Measurements from ENCODE around the gene ALDH3B2. TPM values are rescaled to one million over a fixed set of nuclear protein-coding genes. Genes with fewer than 3 reads are reported as not detected.
"Not testable (repeated sequence)": the region's sequence is repeated elsewhere in the genome, so short reads cannot be mapped to it uniquely, and the experiment has no call there.

ALDH3B2 gene
- total RNA-seq, 1 experiment from 2014 or later: 1.8 TPM

GRCh38 chr11:67662835-67663531, 11.4 kb downstream of the ALDH3B2 start:
- no peaks in the 10 kb centered on the region for H3K36me3 ChIP-seq (ENCODE audit: insufficient read depth, low read length)
- H3K9me2 ChIP-seq (replicated peaks; ENCODE audit: insufficient read depth, low read length): no peaks in the 10 kb centered on the region
- no peak overlapping the region for H3K4me3 ChIP-seq (ENCODE audit: low read length)
- H3K79me2 ChIP-seq (ENCODE audit: low read length): no peaks in the 10 kb centered on the region
- no peak overlapping the region for H3K9ac ChIP-seq (ENCODE audit: low read length)
- no peak overlapping the region for H3K4me2 ChIP-seq (ENCODE audit: low read depth, low read length, poor library complexity, severe bottlenecking)
- no peaks in the 10 kb centered on the region for H4K20me1 ChIP-seq (ENCODE audit: insufficient read depth, low read depth, low read length)
- peaks cover 35% of the 10 kb centered on the region for H3K4me1 ChIP-seq (ENCODE audit: low read length)
- no peak overlapping the region for H2AFZ ChIP-seq (ENCODE audit: low read length)
- no peak for DNase-seq
- H3K27me3 ChIP-seq (ENCODE audit: low read length): no peaks in the 10 kb centered on the region
- no peaks in the 10 kb centered on the region for H3K9me3 ChIP-seq (ENCODE audit: low read length)
- H3K27ac ChIP-seq (ENCODE audit: low read length): no peak overlapping the region

GRCh38 chr11:67662142-67662834, 12.1 kb downstream of the ALDH3B2 start:
- H3K4me3 ChIP-seq (ENCODE audit: low read length): no peak overlapping the region
- H3K27ac ChIP-seq (ENCODE audit: low read length): no peak overlapping the region
- H3K79me2 ChIP-seq (ENCODE audit: low read length): no peaks in the 10 kb centered on the region
- no peak overlapping the region for H3K4me2 ChIP-seq (ENCODE audit: low read depth, low read length, poor library complexity, severe bottlenecking)
- H3K4me1 ChIP-seq (ENCODE audit: low read length): peaks cover 29% of the 10 kb centered on the region
- no peak overlapping the region for H2AFZ ChIP-seq (ENCODE audit: low read length)
- no peaks in the 10 kb centered on the region for H3K9me2 ChIP-seq (replicated peaks; ENCODE audit: insufficient read depth, low read length)
- no peaks in the 10 kb centered on the region for H4K20me1 ChIP-seq (ENCODE audit: insufficient read depth, low read depth, low read length)
- no peaks in the 10 kb centered on the region; the same call in 1 of the 2 replicates for H3K9me3 ChIP-seq (ENCODE audit: low read length)
- H3K27me3 ChIP-seq (ENCODE audit: low read length): no peaks in the 10 kb centered on the region
- H3K9ac ChIP-seq (ENCODE audit: low read length): no peak overlapping the region
- no peaks in the 10 kb centered on the region for H3K36me3 ChIP-seq (ENCODE audit: insufficient read depth, low read length)
- no peak for DNase-seq

- H3K36me3 ChIP-seq (ENCODE audit: insufficient read depth, low read length); H3K9me2 ChIP-seq (replicated peaks; ENCODE audit: insufficient read depth, low read length); H3K79me2 ChIP-seq (ENCODE audit: low read length); H4K20me1 ChIP-seq (ENCODE audit: insufficient read depth, low read depth, low read length); H3K27ac ChIP-seq (ENCODE audit: low read length); H2AFZ ChIP-seq (ENCODE audit: low read length); H3K4me2 ChIP-seq (ENCODE audit: low read depth, low read length, poor library complexity, severe bottlenecking); H3K27me3 ChIP-seq (ENCODE audit: low read length); H3K4me3 ChIP-seq (ENCODE audit: low read length); H3K9ac ChIP-seq (ENCODE audit: low read length); DNase-seq; H3K9me3 ChIP-seq (ENCODE audit: low read length): not testable (repeated sequence)
- H3K4me1 ChIP-seq (ENCODE audit: low read length): peaks cover 13% of the 10 kb centered on the region
Measured at GRCh38 chr11:67660752-67661151, 13.7 kb downstream of the ALDH3B2 start.

- DNase-seq; H3K9ac ChIP-seq (ENCODE audit: low read length); H3K27me3 ChIP-seq (ENCODE audit: low read length); H3K4me3 ChIP-seq (ENCODE audit: low read length); H3K79me2 ChIP-seq (ENCODE audit: low read length); H3K27ac ChIP-seq (ENCODE audit: low read length); H3K9me2 ChIP-seq (replicated peaks; ENCODE audit: insufficient read depth, low read length); H3K4me2 ChIP-seq (ENCODE audit: low read depth, low read length, poor library complexity, severe bottlenecking); H2AFZ ChIP-seq (ENCODE audit: low read length); H3K36me3 ChIP-seq (ENCODE audit: insufficient read depth, low read length); H4K20me1 ChIP-seq (ENCODE audit: insufficient read depth, low read depth, low read length): not testable (repeated sequence)
- H3K4me1 ChIP-seq (ENCODE audit: low read length): peaks cover 12% of the 10 kb centered on the region
- peaks cover 14% of the 10 kb centered on the region for H3K9me3 ChIP-seq (ENCODE audit: low read length)
Measured at GRCh38 chr11:67659651-67660165, 14.7 kb downstream of the ALDH3B2 start.

- Histone ChIP-seq H4K20me1 (ENCODE audit: insufficient read depth, low read depth, low read length) (no peaks in the 10 kb centered on the region), H3K27me3 (ENCODE audit: low read length) (no peaks in the 10 kb centered on the region), H2AFZ (ENCODE audit: low read length) (no peak overlapping the region), H3K9me2 (replicated peaks; ENCODE audit: insufficient read depth, low read length) (no peaks in the 10 kb centered on the region), H3K9me3 (ENCODE audit: low read length) (peaks cover 14% of the 10 kb centered on the region), H3K4me1 (ENCODE audit: low read length) (peaks cover 12% of the 10 kb centered on the region), H3K79me2 (ENCODE audit: low read length) (no peaks in the 10 kb centered on the region), H3K36me3 (ENCODE audit: insufficient read depth, low read length) (no peaks in the 10 kb centered on the region; the same call in 1 of the 2 replicates), H3K9ac (ENCODE audit: low read length) (no peak overlapping the region), H3K27ac (ENCODE audit: low read length) (no peak overlapping the region), H3K4me2 (ENCODE audit: low read depth, low read length, poor library complexity, severe bottlenecking) (no peak overlapping the region), H3K4me3 (ENCODE audit: low read length) (no peak overlapping the region)
- DNase-seq: no peak
Measured at GRCh38 chr11:67657300-67657699, 17.1 kb downstream of the ALDH3B2 start.

GRCh38 chr11:67656278-67656922, 18.0 kb downstream of the ALDH3B2 start:
- Histone ChIP-seq H3K79me2 (ENCODE audit: low read length) (no peaks in the 10 kb centered on the region), H3K4me1 (ENCODE audit: low read length) (peaks cover 13% of the 10 kb centered on the region), H3K9ac (ENCODE audit: low read length) (no peak overlapping the region), H4K20me1 (ENCODE audit: insufficient read depth, low read depth, low read length) (no peaks in the 10 kb centered on the region), H3K27ac (ENCODE audit: low read length) (no peak overlapping the region), H3K9me3 (ENCODE audit: low read length) (peaks cover 14% of the 10 kb centered on the region), H2AFZ (ENCODE audit: low read length) (no peak overlapping the region), H3K27me3 (ENCODE audit: low read length) (no peaks in the 10 kb centered on the region), H3K9me2 (replicated peaks; ENCODE audit: insufficient read depth, low read length) (no peaks in the 10 kb centered on the region), H3K4me3 (ENCODE audit: low read length) (no peak overlapping the region), H3K4me2 (ENCODE audit: low read depth, low read length, poor library complexity, severe bottlenecking) (no peak overlapping the region), H3K36me3 (ENCODE audit: insufficient read depth, low read length) (no peaks in the 10 kb centered on the region; the same call in 1 of the 2 replicates)
- DNase-seq: peak; percentile 74

GRCh38 chr11:67654225-67654624, 20.2 kb downstream of the ALDH3B2 start:
- no peak overlapping the region for H3K27ac ChIP-seq (ENCODE audit: low read length)
- DNase-seq: no peak
- no peaks in the 10 kb centered on the region for H3K9me2 ChIP-seq (replicated peaks; ENCODE audit: insufficient read depth, low read length)
- H3K27me3 ChIP-seq (ENCODE audit: low read length): no peaks in the 10 kb centered on the region
- no peaks in the 10 kb centered on the region; the same call in 1 of the 2 replicates for H3K36me3 ChIP-seq (ENCODE audit: insufficient read depth, low read length)
- H3K79me2 ChIP-seq (ENCODE audit: low read length): no peaks in the 10 kb centered on the region
- no peak overlapping the region for H3K4me3 ChIP-seq (ENCODE audit: low read length)
- peaks cover 29% of the 10 kb centered on the region for H3K4me1 ChIP-seq (ENCODE audit: low read length)
- peaks cover 14% of the 10 kb centered on the region for H3K9me3 ChIP-seq (ENCODE audit: low read length)
- no peak overlapping the region for H2AFZ ChIP-seq (ENCODE audit: low read length)
- no peak overlapping the region for H3K4me2 ChIP-seq (ENCODE audit: low read depth, low read length, poor library complexity, severe bottlenecking)
- H3K9ac ChIP-seq (ENCODE audit: low read length): no peak overlapping the region
- no peaks in the 10 kb centered on the region for H4K20me1 ChIP-seq (ENCODE audit: insufficient read depth, low read depth, low read length)
